Osteoblast (primary cell): ENCODE data around the gene TSEN54. TPM values are rescaled to one million over a fixed set of nuclear protein-coding genes. Genes with fewer than 3 reads are reported as not detected.
A peak's percentile ranks its signal among the peaks of the same experiment; 100 is the strongest.

Experiments used
- DNase-seq: peaks from one replicate; pipeline ENCODE4 v3.0.0; 2011; ENCODE audit warnings: low spot score, mixed read lengths; ENCODE audit not compliant: insufficient read length; ENCODE audit errors: missing footprints
- H2AFZ ChIP-seq: 2 replicates; pipeline ENCODE4 v1.6.0; 2011; ENCODE audit warnings: mild to moderate bottlenecking, low read length
- H3K27ac ChIP-seq: 2 replicates; pipeline ENCODE4 v1.5.1; 2011; ENCODE audit warnings: mild to moderate bottlenecking, low read depth, low read length, moderate library complexity
- H3K27me3 ChIP-seq: 2 replicates; pipeline ENCODE4 v1.6.0; 2012; ENCODE audit warnings: mild to moderate bottlenecking, control low read depth, inconsistent platforms, low read length, moderate library complexity; ENCODE audit not compliant: insufficient read depth
- H3K36me3 ChIP-seq: 2 replicates; pipeline ENCODE4 v1.5.1; 2011; ENCODE audit warnings: mild to moderate bottlenecking, low read length, control low read depth, moderate library complexity; ENCODE audit not compliant: insufficient read depth
- H3K4me1 ChIP-seq: 2 replicates; pipeline ENCODE4 v1.5.1; 2011; ENCODE audit warnings: mild to moderate bottlenecking, low read length, control low read depth, moderate library complexity; ENCODE audit not compliant: insufficient read depth
- H3K4me2 ChIP-seq: 2 replicates; pipeline ENCODE4 v1.6.0; 2011; ENCODE audit warnings: mild to moderate bottlenecking, low read length; ENCODE audit not compliant: insufficient read depth
- H3K4me3 ChIP-seq: fragments of 200-600 bp; sonication (generic); 3 replicates; pipeline ENCODE4 v1.5.1; 2012; ENCODE audit warnings: mild to moderate bottlenecking, low read length, inconsistent platforms; ENCODE audit not compliant: insufficient read depth
- H3K79me2 ChIP-seq: 2 replicates; pipeline ENCODE4 v1.6.0; 2012; ENCODE audit warnings: mild to moderate bottlenecking, low read length, control low read depth, inconsistent platforms; ENCODE audit not compliant: insufficient read depth
- H3K9me3 ChIP-seq: 2 replicates; pipeline ENCODE4 v1.5.1; 2011; ENCODE audit warnings: low read depth, low read length, control low read depth
- H4K20me1 ChIP-seq: 2 replicates; pipeline ENCODE4 v1.6.0; 2012; ENCODE audit warnings: mild to moderate bottlenecking, low read length, control low read depth; ENCODE audit not compliant: insufficient read depth
- CTCF ChIP-seq: IDR thresholded peaks from 2 replicates; pipeline ENCODE4 v1.5.1; 2011; ENCODE audit warnings: mild to moderate bottlenecking, low read depth, low read length, moderate library complexity; ENCODE audit errors: extremely low read depth
- total RNA-seq: library from RNA; depleted of rRNA; stranded (reverse); fragments of >200 nt; gene quantifications from 2 replicates; pipeline ENCODE4 v1.2.3, GENCODE V29; 2012

TSEN54 gene
- total RNA-seq, 1 donor, result 10.9 TPM

GRCh38 chr17:75490953-75491649, 25.2 kb upstream of the TSEN54 start:
- no peaks in the 10 kb centered on the region for H3K9me3 ChIP-seq
- H3K27ac ChIP-seq, result no peak overlapping the region
- TF ChIP-seq CTCF, result no peak
- DNase-seq, result peak; percentile 83
- H3K27me3 ChIP-seq, result no peaks in the 10 kb centered on the region
- H4K20me1 ChIP-seq, result peaks cover 3% of the 10 kb centered on the region
- H3K4me1 ChIP-seq, result no peaks in the 10 kb centered on the region
- no peak overlapping the region for H3K4me2 ChIP-seq
- no peak overlapping the region for H2AFZ ChIP-seq
- H3K79me2 ChIP-seq, result no peaks in the 10 kb centered on the region
- peaks cover 16% of the 10 kb centered on the region for H3K36me3 ChIP-seq
- no peak overlapping the region for H3K4me3 ChIP-seq

GRCh38 chr17:75491680-75492079, 24.6 kb upstream of the TSEN54 start:
- Histone ChIP-seq H3K36me3 (peaks cover 16% of the 10 kb centered on the region), H4K20me1 (peaks cover 3% of the 10 kb centered on the region), H3K79me2 (no peaks in the 10 kb centered on the region), H3K4me1 (no peaks in the 10 kb centered on the region), H3K27ac (no peak overlapping the region), H2AFZ (no peak overlapping the region), H3K27me3 (no peaks in the 10 kb centered on the region), H3K9me3 (no peaks in the 10 kb centered on the region), H3K4me2 (no peak overlapping the region), H3K4me3 (no peak overlapping the region)
- DNase-seq, result no peak
- TF ChIP-seq CTCF, result no peak

- no peaks in the 10 kb centered on the region for H3K9me3 ChIP-seq
- H3K36me3 ChIP-seq, result peaks cover 16% of the 10 kb centered on the region
- no peak overlapping the region for H3K27ac ChIP-seq
- H2AFZ ChIP-seq, result no peak overlapping the region
- H3K27me3 ChIP-seq, result no peaks in the 10 kb centered on the region
- no peak overlapping the region for H3K4me3 ChIP-seq
- no peak for DNase-seq
- no peaks in the 10 kb centered on the region for H3K4me1 ChIP-seq
- no peak overlapping the region for H3K4me2 ChIP-seq
- H3K79me2 ChIP-seq, result no peaks in the 10 kb centered on the region
- peaks cover 2% of the 10 kb centered on the region for H4K20me1 ChIP-seq
- no peak for TF ChIP-seq CTCF
Measured at GRCh38 chr17:75492555-75493168, 23.7 kb upstream of the TSEN54 start.

- Histone ChIP-seq H4K20me1 (no peaks in the 10 kb centered on the region), H3K4me3 (no peak overlapping the region), H3K27ac (no peak overlapping the region), H3K36me3 (peaks cover 16% of the 10 kb centered on the region), H2AFZ (no peak overlapping the region), H3K4me2 (no peak overlapping the region), H3K4me1 (no peaks in the 10 kb centered on the region), H3K9me3 (no peaks in the 10 kb centered on the region), H3K79me2 (no peaks in the 10 kb centered on the region), H3K27me3 (no peaks in the 10 kb centered on the region)
- no peak for TF ChIP-seq CTCF
- DNase-seq, result no peak
Measured at GRCh38 chr17:75493476-75494129, 22.7 kb upstream of the TSEN54 start.
